DMS 273 treated with DMSO at 0.1 percent for 48 hours (cell line): Measurements from ENCODE around the gene IL1RL2.

ENCODE experiments used
- DNase-seq: peaks from one replicate; lab custom pipeline; 2025; lab: John Stamatoyannopoulos, UW

IL1RL2 gene

DNA sequence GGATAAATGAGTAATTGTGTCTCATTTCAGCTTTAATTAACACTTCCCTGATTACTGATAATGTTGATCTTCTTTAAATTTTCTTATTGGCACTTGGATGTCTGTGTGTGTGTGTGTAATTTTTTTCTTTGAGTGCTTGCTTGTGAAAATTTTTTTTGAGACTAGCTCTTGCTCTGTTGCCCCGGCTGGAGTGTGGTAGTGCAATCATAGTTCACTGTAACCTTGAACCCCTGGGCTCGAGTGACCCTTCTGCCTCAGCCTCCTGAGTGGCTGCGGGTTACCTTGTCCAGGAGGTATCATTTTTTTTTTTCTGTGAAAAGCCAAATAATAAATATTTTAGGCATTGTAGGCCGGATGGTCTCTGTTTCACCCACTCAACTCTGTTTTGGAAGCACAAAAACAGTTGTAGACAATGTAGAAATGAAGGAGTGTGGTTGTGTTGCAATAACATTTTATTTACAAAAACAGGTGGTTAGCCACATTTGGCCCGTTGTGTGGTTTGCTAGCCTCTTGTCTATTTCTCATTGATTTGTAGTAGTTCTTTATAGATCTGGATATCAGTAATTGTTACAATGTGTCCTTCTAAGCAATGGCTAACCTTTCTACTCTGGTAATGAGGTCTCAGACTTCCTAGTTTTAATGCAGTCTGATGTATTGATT lies 7.9 kb downstream of the IL1RL2 start:
- DNase-seq, result no peak

- no peak for DNase-seq
These were observed 10.7 kb downstream of the IL1RL2 start for GRCh38 chr2:102197389-102198137.

DNA sequence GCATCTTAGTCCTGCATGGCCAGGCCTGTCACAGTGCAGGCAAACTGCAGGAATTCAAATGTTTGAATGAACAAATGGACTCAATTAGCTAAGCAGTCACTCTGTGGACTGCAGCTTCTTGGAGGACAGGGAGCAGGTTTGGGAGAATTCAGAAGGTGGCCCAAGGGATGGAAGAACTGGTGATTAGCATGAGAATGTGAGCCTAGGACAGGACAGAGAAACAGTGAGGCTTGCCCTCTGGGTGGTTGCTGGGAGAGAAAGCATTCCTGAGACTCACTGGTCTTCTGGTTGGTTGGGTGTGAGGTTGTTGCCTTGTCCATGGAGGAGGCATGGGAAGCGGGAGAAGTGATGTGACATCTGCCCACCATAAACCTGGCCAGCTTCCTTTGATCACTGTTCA lies 13.7 kb downstream of the IL1RL2 start:
- no peak for DNase-seq

- no peak for DNase-seq
These were observed 17.8 kb downstream of the IL1RL2 start for GRCh38 chr2:102204638-102205037.

GRCh38 chr2:102206666-102207341 lies 20.0 kb downstream of the IL1RL2 start:
- no peak for DNase-seq

DNA sequence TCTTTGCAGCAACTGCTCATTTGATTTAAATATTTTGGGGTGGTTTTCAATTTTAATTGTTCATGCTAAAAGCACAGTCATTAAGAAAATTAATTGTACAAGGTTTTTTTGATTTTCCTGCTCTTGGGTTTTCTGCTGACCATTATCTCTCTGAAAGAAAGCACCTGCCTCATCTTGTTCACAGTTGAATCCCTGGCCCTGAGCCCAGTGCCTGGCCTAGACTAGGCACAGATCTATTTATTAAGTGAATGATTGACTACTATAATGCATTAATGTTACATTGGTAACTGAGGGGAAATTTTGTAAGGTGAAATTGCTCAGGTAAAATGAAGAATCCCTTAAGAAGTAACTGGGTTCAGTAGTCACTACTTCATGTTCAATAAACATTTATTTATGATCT lies 22.0 kb downstream of the IL1RL2 start:
- no peak for DNase-seq

DNA sequence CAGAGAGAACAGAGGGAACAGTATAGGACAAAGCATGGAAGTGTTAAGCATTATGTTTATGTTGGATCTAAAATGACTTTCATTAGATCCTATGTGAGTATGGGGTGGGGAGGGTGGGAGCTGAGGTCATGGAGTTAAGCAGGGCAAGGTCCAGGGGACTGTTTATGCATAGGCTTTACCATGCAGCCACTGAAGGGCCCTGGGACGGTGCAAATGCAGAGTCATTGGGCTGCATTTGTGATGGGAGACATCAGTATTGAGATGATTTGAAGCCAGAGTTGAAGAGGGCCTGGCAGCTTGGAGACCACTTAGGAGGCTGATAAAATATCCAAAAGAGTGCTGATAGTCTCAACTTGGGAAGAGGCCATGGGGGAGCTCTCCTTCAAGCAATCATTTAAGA lies 22.7 kb downstream of the IL1RL2 start:
- DNase-seq, result no peak

GRCh38 chr2:102217032-102217431 lies 30.2 kb downstream of the IL1RL2 start:
- DNase-seq, result no peak

DNA sequence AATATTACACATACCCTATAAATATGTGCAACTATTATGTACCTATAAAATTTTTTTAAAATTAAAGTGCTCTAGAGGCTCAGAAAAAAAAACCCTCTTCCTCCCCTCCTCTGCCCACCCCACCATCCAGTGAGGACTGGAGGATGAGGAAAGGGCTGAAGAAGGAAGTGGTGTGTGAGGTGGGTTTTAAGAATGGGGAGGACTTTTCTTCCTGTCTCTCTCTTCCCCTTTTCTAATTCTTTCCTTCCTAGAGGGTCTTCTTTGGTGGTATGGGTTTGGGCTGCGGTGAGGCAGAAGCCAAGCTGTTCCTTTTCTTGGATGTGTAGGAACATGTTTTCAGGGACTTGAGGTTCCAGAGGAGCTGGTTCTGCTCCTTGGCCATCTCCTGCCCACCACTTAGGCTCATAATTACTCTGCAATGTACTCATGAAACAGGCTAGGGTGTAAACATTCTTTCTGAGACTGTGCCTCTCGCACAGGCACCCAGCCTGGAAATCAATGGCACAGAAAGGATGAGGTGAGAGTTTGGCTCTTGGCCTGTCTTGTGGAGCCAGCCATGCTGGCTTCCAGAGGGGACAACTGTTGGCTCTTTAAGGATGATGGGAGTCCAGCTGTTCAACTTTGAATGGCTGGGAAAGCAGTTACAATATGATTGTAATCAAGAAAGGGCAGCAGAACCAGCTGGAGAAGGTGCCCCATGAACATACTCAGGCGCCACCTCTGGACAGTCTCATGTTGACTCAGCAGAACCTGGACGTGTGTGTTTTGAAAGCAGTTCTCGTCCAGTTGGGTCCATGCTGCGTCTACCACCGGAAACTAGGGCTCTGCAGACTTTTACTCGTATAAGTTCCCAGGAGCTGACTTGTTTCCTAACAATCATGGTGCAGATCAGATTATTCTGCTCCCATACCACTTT lies 38.3 kb downstream of the IL1RL2 start:
- no peak for DNase-seq

GRCh38 chr2:102226171-102226570 lies 39.3 kb downstream of the IL1RL2 start:
- DNase-seq, result no peak

DNA sequence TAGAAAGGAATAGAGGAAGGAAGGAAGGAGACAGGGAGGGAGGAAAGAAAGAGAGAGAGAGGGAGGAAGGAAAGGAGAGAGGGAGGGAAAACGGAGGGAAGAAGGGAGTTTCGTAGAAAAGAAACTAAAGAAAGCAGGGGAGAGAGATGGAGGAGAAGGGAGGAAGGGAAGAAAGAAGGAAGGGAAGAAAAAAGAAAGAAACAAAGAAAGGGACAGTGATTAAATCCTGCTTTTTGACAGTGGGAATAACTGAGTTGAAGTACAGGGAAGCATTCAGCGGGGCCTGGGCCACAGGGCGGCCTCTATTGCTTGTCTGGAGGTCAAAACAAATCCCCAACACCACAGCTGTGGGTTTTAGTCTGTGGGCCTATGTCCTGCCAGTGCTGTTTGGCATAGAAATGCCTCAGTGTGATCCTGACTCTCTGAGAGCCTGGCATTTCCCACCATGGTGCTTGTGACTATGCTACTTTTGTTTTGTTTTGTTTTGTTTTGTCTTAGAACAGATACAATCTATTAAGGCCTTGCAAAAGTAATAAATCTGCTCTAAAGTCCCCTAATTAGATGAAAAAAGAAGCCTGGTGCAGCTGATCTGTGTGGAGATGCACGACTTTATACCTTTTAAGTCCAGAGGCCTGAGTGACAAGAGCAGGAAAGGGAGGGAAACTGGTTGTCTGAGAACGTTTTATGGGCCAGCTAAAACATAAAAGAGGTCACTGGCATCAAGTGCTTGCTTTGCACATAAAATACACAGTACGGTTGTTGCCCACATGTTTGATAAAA lies 40.0 kb downstream of the IL1RL2 start:
- DNase-seq, result no peak

GRCh38 chr2:102229141-102229769 lies 42.4 kb downstream of the IL1RL2 start:
- DNase-seq, result no peak

DNA sequence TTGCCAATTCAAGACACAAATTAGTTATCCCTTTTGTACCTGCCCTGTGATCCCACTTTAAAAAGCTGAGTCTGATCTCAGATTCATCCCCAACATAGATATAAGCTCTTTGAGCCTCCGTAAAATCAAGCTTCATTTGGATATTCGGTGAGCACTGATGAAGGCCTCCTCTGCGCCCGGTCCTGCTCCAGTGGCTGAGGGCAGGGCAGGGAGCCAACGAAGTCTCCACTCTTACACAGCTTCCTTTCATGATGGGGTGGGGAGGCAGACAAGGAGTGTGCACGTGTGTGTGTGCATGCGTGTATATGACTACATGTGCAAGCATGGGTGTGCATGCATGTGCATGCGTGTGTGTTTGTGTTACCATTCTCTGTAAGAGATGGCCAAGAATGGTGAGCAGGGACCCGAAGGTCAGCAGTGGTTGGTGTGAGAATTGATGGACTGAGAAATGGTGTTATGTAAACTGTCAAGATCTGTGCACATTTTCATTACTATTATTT lies 43.6 kb downstream of the IL1RL2 start:
- DNase-seq, result no peak

GRCh38 chr2:102233132-102233884 lies 46.5 kb downstream of the IL1RL2 start:
- no peak for DNase-seq

GRCh38 chr2:102235042-102235473 lies 48.2 kb downstream of the IL1RL2 start:
- DNase-seq, result no peak

- no peak for DNase-seq
These were observed 48.7 kb downstream of the IL1RL2 start for GRCh38 chr2:102235491-102235890.

GRCh38 chr2:102236132-102236531 lies 49.3 kb downstream of the IL1RL2 start:
- no peak for DNase-seq

DNA sequence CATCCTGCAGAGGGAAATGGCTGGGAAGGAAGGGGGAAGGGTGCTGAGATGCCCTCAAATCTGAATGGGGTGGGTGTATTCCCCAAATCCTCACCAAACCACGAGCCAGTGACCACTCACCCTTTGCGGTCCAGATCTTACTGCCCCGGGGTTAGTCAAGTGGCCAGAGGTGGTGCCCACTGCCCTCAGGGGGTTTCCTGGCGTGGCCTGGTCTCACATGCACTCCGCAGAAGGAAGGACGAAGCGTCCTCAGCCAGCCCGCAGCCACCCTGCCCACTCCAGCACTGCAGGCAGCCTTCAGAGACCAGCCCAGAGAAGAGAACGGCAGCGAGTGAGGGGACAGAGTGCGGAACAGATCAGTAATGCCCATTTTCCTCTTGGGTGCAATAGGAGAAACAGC lies 50.4 kb downstream of the IL1RL2 start:
- no peak for DNase-seq

GRCh38 chr2:102238039-102238756 lies 51.4 kb downstream of the IL1RL2 start:
- DNase-seq, result no peak
